Osteoblast (primary cell): ENCODE data around the gene CTNND2. TPM values are rescaled to one million over a fixed set of nuclear protein-coding genes. Genes with fewer than 3 reads are reported as not detected.

ENCODE experiments used
- DNase-seq: peaks from one replicate; pipeline ENCODE4 v3.0.0; 2011; ENCODE audit warnings: low spot score, mixed read lengths; ENCODE audit not compliant: insufficient read length; ENCODE audit errors: missing footprints
- H2AFZ ChIP-seq: 2 replicates; pipeline ENCODE4 v1.6.0; 2011; ENCODE audit warnings: mild to moderate bottlenecking, low read length
- H3K27ac ChIP-seq: 2 replicates; pipeline ENCODE4 v1.5.1; 2011; ENCODE audit warnings: mild to moderate bottlenecking, low read depth, low read length, moderate library complexity
- H3K27me3 ChIP-seq: 2 replicates; pipeline ENCODE4 v1.6.0; 2012; ENCODE audit warnings: mild to moderate bottlenecking, control low read depth, inconsistent platforms, low read length, moderate library complexity; ENCODE audit not compliant: insufficient read depth
- H3K36me3 ChIP-seq: 2 replicates; pipeline ENCODE4 v1.5.1; 2011; ENCODE audit warnings: mild to moderate bottlenecking, low read length, control low read depth, moderate library complexity; ENCODE audit not compliant: insufficient read depth
- H3K4me1 ChIP-seq: 2 replicates; pipeline ENCODE4 v1.5.1; 2011; ENCODE audit warnings: mild to moderate bottlenecking, low read length, control low read depth, moderate library complexity; ENCODE audit not compliant: insufficient read depth
- H3K4me2 ChIP-seq: 2 replicates; pipeline ENCODE4 v1.6.0; 2011; ENCODE audit warnings: mild to moderate bottlenecking, low read length; ENCODE audit not compliant: insufficient read depth
- H3K4me3 ChIP-seq: fragments of 200-600 bp; sonication (generic); 3 replicates; pipeline ENCODE4 v1.5.1; 2012; ENCODE audit warnings: mild to moderate bottlenecking, low read length, inconsistent platforms; ENCODE audit not compliant: insufficient read depth
- H3K79me2 ChIP-seq: 2 replicates; pipeline ENCODE4 v1.6.0; 2012; ENCODE audit warnings: mild to moderate bottlenecking, low read length, control low read depth, inconsistent platforms; ENCODE audit not compliant: insufficient read depth
- H3K9me3 ChIP-seq: 2 replicates; pipeline ENCODE4 v1.5.1; 2011; ENCODE audit warnings: low read depth, low read length, control low read depth
- H4K20me1 ChIP-seq: 2 replicates; pipeline ENCODE4 v1.6.0; 2012; ENCODE audit warnings: mild to moderate bottlenecking, low read length, control low read depth; ENCODE audit not compliant: insufficient read depth
- CTCF ChIP-seq: IDR thresholded peaks from 2 replicates; pipeline ENCODE4 v1.5.1; 2011; ENCODE audit warnings: mild to moderate bottlenecking, low read depth, low read length, moderate library complexity; ENCODE audit errors: extremely low read depth
- total RNA-seq: library from RNA; depleted of rRNA; stranded (reverse); fragments of >200 nt; gene quantifications from 2 replicates; pipeline ENCODE4 v1.2.3, GENCODE V29; 2012

Gene CTNND2
- total RNA-seq, 1 donor, result not detected

GRCh38 chr5:11675184-11675583, 229.1 kb downstream of the CTNND2 start:
- no peak for TF ChIP-seq CTCF
- no peak overlapping the region for H3K4me2 ChIP-seq
- H4K20me1 ChIP-seq, result no peaks in the 10 kb centered on the region
- H3K79me2 ChIP-seq, result no peaks in the 10 kb centered on the region
- DNase-seq, result no peak
- H2AFZ ChIP-seq, result no peak overlapping the region
- no peaks in the 10 kb centered on the region for H3K4me1 ChIP-seq
- no peak overlapping the region for H3K4me3 ChIP-seq
- H3K27me3 ChIP-seq, result no peaks in the 10 kb centered on the region
- no peaks in the 10 kb centered on the region for H3K36me3 ChIP-seq
- H3K27ac ChIP-seq, result no peak overlapping the region
- no peaks in the 10 kb centered on the region for H3K9me3 ChIP-seq

- no peaks in the 10 kb centered on the region for H3K79me2 ChIP-seq
These were observed 231.7 kb downstream of the CTNND2 start for GRCh38 chr5:11672385-11673085.

GRCh38 chr5:11658376-11658775, 245.9 kb downstream of the CTNND2 start:
- no peak for TF ChIP-seq CTCF
- no peaks in the 10 kb centered on the region for H3K36me3 ChIP-seq
- H3K27me3 ChIP-seq, result no peaks in the 10 kb centered on the region
- H4K20me1 ChIP-seq, result no peaks in the 10 kb centered on the region
- no peaks in the 10 kb centered on the region for H3K79me2 ChIP-seq
- no peak overlapping the region for H3K27ac ChIP-seq
- no peaks in the 10 kb centered on the region for H3K9me3 ChIP-seq
- no peak overlapping the region for H3K4me3 ChIP-seq
- H3K4me2 ChIP-seq, result no peak overlapping the region
- DNase-seq, result no peak
- no peaks in the 10 kb centered on the region for H3K4me1 ChIP-seq
- no peak overlapping the region for H2AFZ ChIP-seq

More at GRCh38 chr5:11672385-11673085, 231.7 kb downstream of the CTNND2 start:
- DNase-seq, result no peak
- H3K36me3 ChIP-seq, result no peaks in the 10 kb centered on the region
- H3K4me2 ChIP-seq, result no peak overlapping the region
- H2AFZ ChIP-seq, result no peak overlapping the region
- H3K9me3 ChIP-seq, result no peaks in the 10 kb centered on the region
- no peaks in the 10 kb centered on the region for H3K27me3 ChIP-seq
- no peak overlapping the region for H3K4me3 ChIP-seq
- no peak for TF ChIP-seq CTCF
- no peaks in the 10 kb centered on the region for H3K4me1 ChIP-seq
- H4K20me1 ChIP-seq, result no peaks in the 10 kb centered on the region
- H3K27ac ChIP-seq, result no peak overlapping the region

- Histone ChIP-seq H3K27ac (no peak overlapping the region), H3K4me1 (no peaks in the 10 kb centered on the region), H3K36me3 (no peaks in the 10 kb centered on the region), H3K9me3 (no peaks in the 10 kb centered on the region), H3K4me2 (no peak overlapping the region), H4K20me1 (no peaks in the 10 kb centered on the region), H3K27me3 (no peaks in the 10 kb centered on the region), H3K79me2 (no peaks in the 10 kb centered on the region), H2AFZ (no peak overlapping the region), H3K4me3 (no peak overlapping the region)
- TF ChIP-seq CTCF, result no peak
- no peak for DNase-seq
These were observed 247.3 kb downstream of the CTNND2 start for GRCh38 chr5:11656916-11657315.
